OCI-LY7 (cell line): ENCODE data around the gene PPM1H. TPM values are rescaled to one million over a fixed set of nuclear protein-coding genes. Genes with fewer than 3 reads are reported as not detected.

ENCODE experiments used
- BruUV-seq: library from RNA; stranded (reverse); fragments of 400-500 nt; replicated peaks from 2 replicates; lab custom pipeline; 2021; lab: Mats Ljungman, UMichigan
- CTCF ChIA-PET: fragments of 300-600 bp; sonication (Branson Sonifier 250); formaldehyde crosslinking; loops from one replicate; lab custom pipeline; 2022; ENCODE audit warnings: antibody characterized with exemption; ENCODE audit not compliant: unreplicated experiment; lab: Charles Lee
- POLR2A ChIA-PET: fragments of 300-600 bp; sonication (Branson Sonifier 250); formaldehyde crosslinking; loops from one replicate; lab custom pipeline; 2022; ENCODE audit warnings: antibody characterized with exemption; lab: Charles Lee
- DNase-seq: peaks from one replicate; pipeline ENCODE4 v3.0.0-alpha.2; 2015; ENCODE audit warnings: low spot score
- H2AFZ ChIP-seq: fragments of 200-600 bp; sonication (generic), shearing (Covaris generic); 2 replicates; pipeline ENCODE4 v1.6.1; 2014; ENCODE audit warnings: mild to moderate bottlenecking, antibody characterized with exemption, low read length, moderate library complexity
- H3K27ac ChIP-seq: fragments of 200-600 bp; sonication (generic); 2 replicates; pipeline ENCODE4 v1.5.1; 2014; ENCODE audit warnings: mixed run types, low read depth, mild to moderate bottlenecking, moderate library complexity, low read length, inconsistent platforms; ENCODE audit not compliant: poor library complexity, severe bottlenecking
- H3K36me3 ChIP-seq: fragments of 200-600 bp; sonication (generic); 2 replicates; pipeline ENCODE4 v1.6.1; 2014; ENCODE audit warnings: mild to moderate bottlenecking, antibody characterized with exemption, low read length, moderate library complexity, mixed read lengths; ENCODE audit not compliant: insufficient read depth
- H3K4me1 ChIP-seq: fragments of 200-600 bp; sonication (generic); 2 replicates; pipeline ENCODE4 v1.5.1; 2014; ENCODE audit warnings: mild to moderate bottlenecking, low read length; ENCODE audit not compliant: insufficient read depth, poor library complexity, severe bottlenecking
- H3K4me2 ChIP-seq: fragments of 200-600 bp; sonication (generic); 2 replicates; pipeline ENCODE4 v1.6.1; 2014; ENCODE audit warnings: mild to moderate bottlenecking, low read length
- H3K4me3 ChIP-seq: fragments of 200-600 bp; sonication (generic); 2 replicates; pipeline ENCODE4 v1.5.1; 2014; ENCODE audit warnings: mild to moderate bottlenecking, low read depth, low read length; ENCODE audit not compliant: poor library complexity, severe bottlenecking
- H3K79me2 ChIP-seq: fragments of 200-600 bp; sonication (generic); 2 replicates; pipeline ENCODE4 v1.6.1; 2016; ENCODE audit warnings: low read depth, mild to moderate bottlenecking, low read length, moderate library complexity, mixed read lengths; ENCODE audit not compliant: insufficient read depth
- H3K9me2 ChIP-seq: fragments of 200-600 bp; sonication (generic); 2 replicates; pipeline ENCODE4 v1.6.1; 2016; ENCODE audit warnings: mild to moderate bottlenecking, low read length, mixed read lengths; ENCODE audit not compliant: insufficient read depth
- H3K9me3 ChIP-seq: fragments of 200-600 bp; sonication (generic); 2 replicates; pipeline ENCODE4 v1.6.1; 2014; ENCODE audit warnings: mild to moderate bottlenecking, mixed run types, low read length, mixed read lengths
- H4K20me1 ChIP-seq: fragments of 200-600 bp; sonication (generic); 2 replicates; pipeline ENCODE4 v1.6.1; 2014; ENCODE audit warnings: mild to moderate bottlenecking, antibody characterized with exemption, low read length, moderate library complexity, mixed read lengths; ENCODE audit not compliant: insufficient read depth
- CTCF ChIP-seq: fragments of 200-600 bp; sonication (generic); conservative IDR thresholded peaks from 2 replicates; pipeline ENCODE4 v1.5.1; 2014; ENCODE audit warnings: mild to moderate bottlenecking, antibody characterized with exemption, low read length, moderate library complexity, mixed read lengths
- EZH2phosphoT487 ChIP-seq: fragments of 200-600 bp; sonication (generic); IDR thresholded peaks from 2 replicates; pipeline ENCODE4 v1.6.1; 2018; ENCODE audit warnings: low read depth, borderline replicate concordance, mild to moderate bottlenecking, mixed run types, antibody characterized with exemption, low read length, moderate library complexity, mixed read lengths
- intact Hi-C: fragments of 100-400 bp; cut with micrococcal nuclease; formaldehyde crosslinking; loops from one replicate; pipeline ENCODE4 v1.10.0; 2022; ENCODE audit not compliant: unreplicated experiment
- total RNA-seq, 2 experiments: library from RNA; depleted of rRNA in 1 of 2; stranded (reverse); fragments of >200 nt in 1 of 2; shearing (Covaris generic) in 1 of 2; gene quantifications; 2 replicates each; pipeline ENCODE4 v1.2.3, GENCODE V29; 2014 to 2022

The PPM1H gene
- total RNA-seq, 2 experiments from 2014 or later = 2.0 to 3.4 TPM

DNA sequence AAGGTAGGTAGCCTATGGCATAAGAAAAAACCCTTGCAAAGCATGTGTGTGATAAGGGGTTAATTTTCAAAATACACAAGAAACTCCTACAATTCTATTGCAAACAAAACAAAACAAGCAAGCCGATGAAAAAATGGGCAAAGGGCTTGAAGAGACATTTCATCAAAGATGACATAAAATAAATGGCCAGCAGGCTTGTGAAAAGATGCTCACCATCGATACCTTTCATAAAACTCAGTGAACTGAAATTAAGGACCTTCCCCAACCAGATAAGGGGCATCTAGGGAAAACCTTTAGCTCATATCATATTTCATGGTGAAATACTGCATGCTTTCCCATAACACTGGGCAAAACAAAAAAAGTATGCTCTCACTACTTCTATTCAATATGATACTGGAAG lies 131.2 kb downstream of the PPM1H start:
- Histone ChIP-seq H3K9me2 (no peaks in the 10 kb centered on the region), H3K27ac (no peak overlapping the region), H3K4me1 (no peaks in the 10 kb centered on the region), H3K4me3 (no peak overlapping the region), H3K4me2 (no peak overlapping the region), H3K36me3 (no peaks in the 10 kb centered on the region), H3K9me3 (no peaks in the 10 kb centered on the region), H2AFZ (no peak overlapping the region), H4K20me1 (no peaks in the 10 kb centered on the region), H3K79me2 (no peaks in the 10 kb centered on the region)
- intact Hi-C loops = no loop called here
- TF ChIP-seq EZH2phosphoT487 = no peak
- TF ChIP-seq CTCF = no peak
- CTCF ChIA-PET = no interaction called here
- POLR2A ChIA-PET = interaction anchor here (0.5 to 0.6 kb wide), 3 partner anchors 21 to 1284 kb away, joined by 3 read pairs; no protein-coding TSS in a partner anchor
- no peak for DNase-seq
- no TSS peak for BruUV-seq

DNA sequence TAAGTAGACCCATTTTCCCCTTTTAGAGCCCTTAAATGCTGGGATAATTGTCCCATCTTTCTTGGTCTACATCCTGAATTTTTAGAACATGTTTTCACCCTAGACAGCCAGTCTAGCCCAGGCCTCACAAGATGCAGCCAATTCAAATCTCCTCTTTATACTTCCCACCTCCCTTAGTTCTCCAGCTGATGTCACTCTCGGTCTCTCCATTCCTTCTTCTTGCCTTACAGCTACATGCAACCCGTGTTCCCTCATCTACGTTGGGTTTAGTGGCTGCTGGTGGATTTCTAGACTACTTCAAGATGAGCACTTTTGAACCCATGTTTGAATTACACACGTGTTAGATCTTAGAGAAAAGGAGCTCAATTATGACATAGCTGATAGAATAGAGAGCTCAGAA lies 132.0 kb downstream of the PPM1H start:
- Histone ChIP-seq H3K79me2 (no peaks in the 10 kb centered on the region), H4K20me1 (no peaks in the 10 kb centered on the region), H3K9me3 (no peaks in the 10 kb centered on the region), H3K36me3 (no peaks in the 10 kb centered on the region), H3K27ac (no peak overlapping the region), H3K4me3 (no peak overlapping the region), H2AFZ (no peak overlapping the region), H3K9me2 (no peaks in the 10 kb centered on the region), H3K4me1 (no peaks in the 10 kb centered on the region), H3K4me2 (no peak overlapping the region)
- no TSS peak for BruUV-seq
- intact Hi-C loops = no loop called here
- ChIA-PET POLR2A (interaction anchor here (0.5 to 0.6 kb wide), 2 partner anchors 74 to 1283 kb away, joined by 3 read pairs; no protein-coding TSS in a partner anchor), CTCF (no interaction called here)
- no peak for DNase-seq
- TF ChIP-seq EZH2phosphoT487 (no peak), CTCF (no peak)

DNA sequence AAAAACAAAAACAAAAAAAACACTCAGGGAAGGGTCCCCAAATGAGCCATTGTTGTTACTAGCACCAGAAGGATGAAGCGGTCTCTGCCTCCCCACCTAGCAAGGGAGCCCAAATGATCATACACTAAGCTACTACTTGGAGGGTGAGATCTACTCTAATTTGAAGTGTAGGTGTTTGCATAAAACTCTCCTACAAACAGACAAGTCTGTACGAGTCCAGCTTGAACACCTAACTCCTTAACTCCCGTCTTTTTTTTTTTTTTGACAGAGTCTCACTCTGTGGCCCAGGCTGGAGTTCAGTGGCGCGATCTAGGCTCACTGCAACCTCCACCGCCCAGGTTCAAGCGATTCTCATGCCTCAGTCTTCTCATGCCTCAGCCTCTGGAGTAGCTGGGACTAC lies 132.6 kb downstream of the PPM1H start:
- no peak for DNase-seq
- H3K79me2 ChIP-seq = no peaks in the 10 kb centered on the region
- H2AFZ ChIP-seq = no peak overlapping the region
- no peak overlapping the region for H3K27ac ChIP-seq
- intact Hi-C loops = no loop called here
- POLR2A ChIA-PET = no interaction called here
- no peaks in the 10 kb centered on the region for H3K36me3 ChIP-seq
- CTCF ChIA-PET = no interaction called here
- no peaks in the 10 kb centered on the region for H3K9me3 ChIP-seq
- no peaks in the 10 kb centered on the region for H3K9me2 ChIP-seq
- H3K4me2 ChIP-seq = no peak overlapping the region
- BruUV-seq = no TSS peak
- no peak for TF ChIP-seq EZH2phosphoT487
- TF ChIP-seq CTCF = no peak
- H3K4me1 ChIP-seq = no peaks in the 10 kb centered on the region
- no peaks in the 10 kb centered on the region for H4K20me1 ChIP-seq
- H3K4me3 ChIP-seq = no peak overlapping the region
